Esophagus squamous epithelium (tissue), 4 donors: ENCODE data around the gene UBE3A.

Source experiments
- CTCF ChIP-seq, 6 experiments: fragments of 450-650 bp in 4 of 6; fragments of 200-600 bp in 2 of 6; sonication (generic) in 2 of 6; IDR thresholded peaks; one replicate each; pipeline ENCODE4 v1.5.1; 2016 to 2019; ENCODE audit warnings: antibody characterized with exemption in 6 of 6, mild to moderate bottlenecking in 4 of 6, moderate library complexity in 4 of 6
- POLR2A ChIP-seq, 4 donors: fragments of 450-650 bp; IDR thresholded peaks; one replicate each; pipeline ENCODE4 v1.6.1; 2017; ENCODE audit warnings: antibody characterized with exemption in 4 of 4, mild to moderate bottlenecking in 4 of 4, moderate library complexity in 3 of 4

GRCh38 chr15:25433118-25433865 lies 5.5 kb downstream of the UBE3A start:
- TF ChIP-seq CTCF (IDR thresholded peaks at IDR 0.05) (no peak), POLR2A (IDR thresholded peaks at IDR 0.05) (no peak)
